HepG2 (cell line): Measurements from ENCODE around the gene S100A13. TPM values are rescaled to one million over a fixed set of nuclear protein-coding genes. Genes with fewer than 3 reads are reported as not detected.

ENCODE experiments used
- KDM3A ChIP-seq: IDR thresholded peaks from 2 replicates; pipeline ENCODE4 v1.6.1; 2018; ENCODE audit warnings: low read depth, missing compliant biosample characterization
- RORA ChIP-seq: sonication (generic); formaldehyde crosslinking; IDR thresholded peaks from 2 replicates; pipeline ENCODE4 v1.5.0; 2020; ENCODE audit warnings: mild to moderate bottlenecking, missing genetic modification reagents, moderate library complexity
- ZGPAT ChIP-seq: IDR thresholded peaks from 2 replicates; pipeline ENCODE4 v1.6.1; 2016; ENCODE audit warnings: mild to moderate bottlenecking
- ZNF318 ChIP-seq: sonication (generic); formaldehyde crosslinking; IDR thresholded peaks from 2 replicates; pipeline ENCODE4 v1.4.0; 2020; ENCODE audit warnings: mild to moderate bottlenecking, missing genetic modification reagents
- ZNF383 ChIP-seq: sonication (generic); formaldehyde crosslinking; IDR thresholded peaks from 2 replicates; pipeline ENCODE4 v1.4.0; 2020; ENCODE audit warnings: missing genetic modification reagents, mild to moderate bottlenecking, borderline replicate concordance
- polyA plus RNA-seq, 8 experiments: library from polyadenylated mRNA; depleted of rRNA in 3 of 8; stranded (reverse) in 7 of 8; unstranded in 1 of 8; fragments of >200 nt; fragmentation: Illumina TruSeq in 4 of 8; extraction: Trizol in 4 of 8; gene quantifications; 2 replicates each; pipeline versions ENCODE4 v1.2.1 to v1.2.3, GENCODE V29; 2011 to 2016; ENCODE audit warnings: low read depth in 4 of 8, missing spikeins in 1 of 8, mixed read lengths in 1 of 8; ENCODE audit not compliant: insufficient read depth in 1 of 8
- total RNA-seq, 5 experiments: library from RNA; depleted of rRNA; stranded (reverse); fragments of >200 nt; fragmentation: Illumina TruSeq; extraction: Trizol; gene quantifications; 2 replicates each; pipeline ENCODE4 v1.2.3, GENCODE V29; 2016; ENCODE audit warnings: low read depth in 1 of 5
- TF ChIP-seq, protein P1 (sequence below): IDR thresholded peaks from 2 replicates; pipeline ENCODE4 v1.4.0; 2020; ENCODE audit warnings: mild to moderate bottlenecking, missing genetic modification reagents
- TF ChIP-seq, protein P2 (sequence below): sonication (generic); formaldehyde crosslinking; IDR thresholded peaks from 2 replicates; pipeline ENCODE4 v1.4.0; 2020; ENCODE audit warnings: missing genetic modification reagents

Gene S100A13
- total and polyA plus RNA-seq, 2 of the 13 experiments (the other 11 are each of a cell fraction or from before 2014, with no cell fraction given): 89.5 to 172 TPM

DNA sequence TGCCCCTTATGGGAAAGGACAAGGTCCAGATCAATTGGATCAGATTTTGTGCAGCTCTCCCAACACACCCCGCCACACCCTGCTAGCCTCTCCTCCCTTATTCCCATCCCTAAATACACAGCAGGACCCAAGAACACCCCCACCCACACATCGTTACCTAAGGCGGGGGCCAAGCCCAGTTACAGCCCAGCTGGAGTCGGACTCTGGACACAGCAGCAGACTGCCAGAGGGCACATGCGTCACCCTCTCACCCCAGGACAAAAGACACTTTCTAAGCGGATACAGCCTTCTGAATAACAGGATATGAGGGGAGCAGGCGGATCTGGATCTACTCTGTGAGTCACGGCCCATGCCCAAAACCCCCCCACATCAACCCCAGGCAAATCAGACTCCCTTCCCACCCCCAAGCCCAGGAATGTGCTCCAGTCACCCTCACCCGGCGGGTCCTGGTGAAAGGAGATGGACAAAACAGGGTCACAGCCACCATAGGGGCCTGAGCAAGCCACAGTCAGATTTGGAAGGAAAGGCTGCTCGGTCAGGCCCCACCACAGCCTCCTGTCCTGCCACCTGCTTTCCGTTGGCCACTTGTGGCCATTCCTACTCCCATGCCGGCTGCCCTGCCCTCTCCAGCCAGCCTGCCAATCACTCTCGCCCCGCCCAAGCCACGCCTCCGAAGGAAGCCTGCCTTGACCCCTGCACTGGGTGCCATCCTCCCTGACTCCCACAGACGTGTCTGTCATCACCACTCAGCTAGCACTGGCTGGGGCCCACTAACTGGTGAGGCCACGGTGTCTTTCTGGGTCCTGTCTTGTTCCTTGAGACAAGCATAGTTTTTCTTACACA is 18.3 kb downstream of the S100A13 start (continued):
- TF ChIP-seq ZNF318 (CRISPR knock-in tag) (peak; percentile 57; the same call in 1 of the 2 replicates), ZNF383 (CRISPR knock-in tag) (no peak), ZGPAT (CRISPR knock-in tag) (peak; percentile 39; the same call in 1 of the 2 replicates), KDM3A (CRISPR knock-in tag) (no peak), RORA (CRISPR knock-in tag) (no peak)
- TF ChIP-seq, protein P1, sequence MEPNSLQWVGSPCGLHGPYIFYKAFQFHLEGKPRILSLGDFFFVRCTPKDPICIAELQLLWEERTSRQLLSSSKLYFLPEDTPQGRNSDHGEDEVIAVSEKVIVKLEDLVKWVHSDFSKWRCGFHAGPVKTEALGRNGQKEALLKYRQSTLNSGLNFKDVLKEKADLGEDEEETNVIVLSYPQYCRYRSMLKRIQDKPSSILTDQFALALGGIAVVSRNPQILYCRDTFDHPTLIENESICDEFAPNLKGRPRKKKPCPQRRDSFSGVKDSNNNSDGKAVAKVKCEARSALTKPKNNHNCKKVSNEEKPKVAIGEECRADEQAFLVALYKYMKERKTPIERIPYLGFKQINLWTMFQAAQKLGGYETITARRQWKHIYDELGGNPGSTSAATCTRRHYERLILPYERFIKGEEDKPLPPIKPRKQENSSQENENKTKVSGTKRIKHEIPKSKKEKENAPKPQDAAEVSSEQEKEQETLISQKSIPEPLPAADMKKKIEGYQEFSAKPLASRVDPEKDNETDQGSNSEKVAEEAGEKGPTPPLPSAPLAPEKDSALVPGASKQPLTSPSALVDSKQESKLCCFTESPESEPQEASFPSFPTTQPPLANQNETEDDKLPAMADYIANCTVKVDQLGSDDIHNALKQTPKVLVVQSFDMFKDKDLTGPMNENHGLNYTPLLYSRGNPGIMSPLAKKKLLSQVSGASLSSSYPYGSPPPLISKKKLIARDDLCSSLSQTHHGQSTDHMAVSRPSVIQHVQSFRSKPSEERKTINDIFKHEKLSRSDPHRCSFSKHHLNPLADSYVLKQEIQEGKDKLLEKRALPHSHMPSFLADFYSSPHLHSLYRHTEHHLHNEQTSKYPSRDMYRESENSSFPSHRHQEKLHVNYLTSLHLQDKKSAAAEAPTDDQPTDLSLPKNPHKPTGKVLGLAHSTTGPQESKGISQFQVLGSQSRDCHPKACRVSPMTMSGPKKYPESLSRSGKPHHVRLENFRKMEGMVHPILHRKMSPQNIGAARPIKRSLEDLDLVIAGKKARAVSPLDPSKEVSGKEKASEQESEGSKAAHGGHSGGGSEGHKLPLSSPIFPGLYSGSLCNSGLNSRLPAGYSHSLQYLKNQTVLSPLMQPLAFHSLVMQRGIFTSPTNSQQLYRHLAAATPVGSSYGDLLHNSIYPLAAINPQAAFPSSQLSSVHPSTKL (CRISPR knock-in tag): peak; percentile 18; the same call in 1 of the 2 replicates
- TF ChIP-seq, protein P2, sequence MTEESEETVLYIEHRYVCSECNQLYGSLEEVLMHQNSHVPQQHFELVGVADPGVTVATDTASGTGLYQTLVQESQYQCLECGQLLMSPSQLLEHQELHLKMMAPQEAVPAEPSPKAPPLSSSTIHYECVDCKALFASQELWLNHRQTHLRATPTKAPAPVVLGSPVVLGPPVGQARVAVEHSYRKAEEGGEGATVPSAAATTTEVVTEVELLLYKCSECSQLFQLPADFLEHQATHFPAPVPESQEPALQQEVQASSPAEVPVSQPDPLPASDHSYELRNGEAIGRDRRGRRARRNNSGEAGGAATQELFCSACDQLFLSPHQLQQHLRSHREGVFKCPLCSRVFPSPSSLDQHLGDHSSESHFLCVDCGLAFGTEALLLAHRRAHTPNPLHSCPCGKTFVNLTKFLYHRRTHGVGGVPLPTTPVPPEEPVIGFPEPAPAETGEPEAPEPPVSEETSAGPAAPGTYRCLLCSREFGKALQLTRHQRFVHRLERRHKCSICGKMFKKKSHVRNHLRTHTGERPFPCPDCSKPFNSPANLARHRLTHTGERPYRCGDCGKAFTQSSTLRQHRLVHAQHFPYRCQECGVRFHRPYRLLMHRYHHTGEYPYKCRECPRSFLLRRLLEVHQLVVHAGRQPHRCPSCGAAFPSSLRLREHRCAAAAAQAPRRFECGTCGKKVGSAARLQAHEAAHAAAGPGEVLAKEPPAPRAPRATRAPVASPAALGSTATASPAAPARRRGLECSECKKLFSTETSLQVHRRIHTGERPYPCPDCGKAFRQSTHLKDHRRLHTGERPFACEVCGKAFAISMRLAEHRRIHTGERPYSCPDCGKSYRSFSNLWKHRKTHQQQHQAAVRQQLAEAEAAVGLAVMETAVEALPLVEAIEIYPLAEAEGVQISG (CRISPR knock-in tag): peak; percentile 30; the same call in 1 of the 2 replicates
